ENCODE results near the gene TECRL.

TECRL gene

GRCh38 chr4:64361399-64361740 lies 47.9 kb downstream of the TECRL start:
- TF ChIP-seq CTCF (IDR thresholded peaks at IDR 0.05; ENCODE audit: insufficient read depth, low read depth, low read length, missing control alignments): no peak
- H3K4me3 ChIP-seq (ENCODE audit: low read length): no peak overlapping the region
- no peak for DNase-seq (ENCODE audit: low read depth)

- H3K4me3 ChIP-seq (ENCODE audit: low read length): no peak overlapping the region
- DNase-seq (ENCODE audit: low read depth): no peak
- TF ChIP-seq CTCF (IDR thresholded peaks at IDR 0.05; ENCODE audit: insufficient read depth, low read depth, low read length, missing control alignments): no peak
Observed at GRCh38 chr4:64360664-64361398, 48.4 kb downstream of the TECRL start.

GRCh38 chr4:64359489-64359888 lies 49.8 kb downstream of the TECRL start:
- H3K4me3 ChIP-seq (ENCODE audit: low read length): no peak overlapping the region
- no peak for TF ChIP-seq CTCF (IDR thresholded peaks at IDR 0.05; ENCODE audit: insufficient read depth, low read depth, low read length, missing control alignments)
- DNase-seq (ENCODE audit: low read depth): no peak

- no peak for TF ChIP-seq CTCF (IDR thresholded peaks at IDR 0.05; ENCODE audit: insufficient read depth, low read depth, low read length, missing control alignments)
- DNase-seq (ENCODE audit: low read depth): no peak
- no peak overlapping the region for H3K4me3 ChIP-seq (ENCODE audit: low read length)
Observed at GRCh38 chr4:64353904-64354303, 55.3 kb downstream of the TECRL start.

GRCh38 chr4:64341711-64342110 lies 67.5 kb downstream of the TECRL start:
- no peak overlapping the region for H3K4me3 ChIP-seq (ENCODE audit: low read length)
- no peak for TF ChIP-seq CTCF (IDR thresholded peaks at IDR 0.05; ENCODE audit: insufficient read depth, low read depth, low read length, missing control alignments)
- no peak for DNase-seq (ENCODE audit: low read depth)

GRCh38 chr4:64340218-64341110 lies 68.8 kb downstream of the TECRL start:
- no peak for DNase-seq (ENCODE audit: low read depth)
- H3K4me3 ChIP-seq (ENCODE audit: low read length): no peak overlapping the region
- TF ChIP-seq CTCF (IDR thresholded peaks at IDR 0.05; ENCODE audit: insufficient read depth, low read depth, low read length, missing control alignments): no peak

Data from epithelial cell of esophagus (primary cell).